GM18498 (cell line): Measurements from ENCODE around the gene CFAP206.
A peak's percentile ranks its signal among the peaks of the same experiment; 100 is the strongest.

Experiments
- ATAC-seq: cut with Tn5 transposase; IDR thresholded peaks from one replicate; pipeline ENCODE4 v1.9.1; 2021; ENCODE audit warnings: mild to moderate bottlenecking, moderate library complexity; ENCODE audit not compliant: unreplicated experiment

Gene CFAP206, protein sequence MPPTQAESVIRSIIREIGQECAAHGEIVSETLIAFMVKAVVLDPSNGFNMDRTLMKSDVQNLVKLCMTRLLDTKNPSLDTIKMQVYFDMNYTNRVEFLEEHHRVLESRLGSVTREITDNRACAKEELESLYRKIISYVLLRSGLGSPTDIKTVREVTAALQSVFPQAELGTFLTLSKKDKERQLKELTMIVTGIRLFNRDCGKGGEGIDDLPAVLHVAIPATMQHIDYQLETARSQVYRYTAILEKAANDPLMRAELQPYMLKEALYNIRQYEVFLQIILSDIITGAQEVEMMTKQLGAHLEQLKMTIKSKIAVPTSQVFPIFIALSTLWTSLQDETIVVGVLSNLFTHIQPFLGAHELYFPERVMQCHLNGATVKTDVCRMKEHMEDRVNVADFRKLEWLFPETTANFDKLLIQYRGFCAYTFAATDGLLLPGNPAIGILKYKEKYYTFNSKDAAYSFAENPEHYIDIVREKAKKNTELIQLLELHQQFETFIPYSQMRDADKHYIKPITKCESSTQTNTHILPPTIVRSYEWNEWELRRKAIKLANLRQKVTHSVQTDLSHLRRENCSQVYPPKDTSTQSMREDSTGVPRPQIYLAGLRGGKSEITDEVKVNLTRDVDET

GRCh38 chr6:87407901-87408720 lies at the start of gene CFAP206:
Gene CFAP206, plus strand, starts transcription at chr6:87407972. Its CDS starts 1,868 bp downstream, at chr6:87409840.
- ATAC-seq, result peak; percentile 86

- no peak for ATAC-seq
Observed at GRCh38 chr6:87364602-87365252, 43.0 kb upstream of the CFAP206 start.

DNA sequence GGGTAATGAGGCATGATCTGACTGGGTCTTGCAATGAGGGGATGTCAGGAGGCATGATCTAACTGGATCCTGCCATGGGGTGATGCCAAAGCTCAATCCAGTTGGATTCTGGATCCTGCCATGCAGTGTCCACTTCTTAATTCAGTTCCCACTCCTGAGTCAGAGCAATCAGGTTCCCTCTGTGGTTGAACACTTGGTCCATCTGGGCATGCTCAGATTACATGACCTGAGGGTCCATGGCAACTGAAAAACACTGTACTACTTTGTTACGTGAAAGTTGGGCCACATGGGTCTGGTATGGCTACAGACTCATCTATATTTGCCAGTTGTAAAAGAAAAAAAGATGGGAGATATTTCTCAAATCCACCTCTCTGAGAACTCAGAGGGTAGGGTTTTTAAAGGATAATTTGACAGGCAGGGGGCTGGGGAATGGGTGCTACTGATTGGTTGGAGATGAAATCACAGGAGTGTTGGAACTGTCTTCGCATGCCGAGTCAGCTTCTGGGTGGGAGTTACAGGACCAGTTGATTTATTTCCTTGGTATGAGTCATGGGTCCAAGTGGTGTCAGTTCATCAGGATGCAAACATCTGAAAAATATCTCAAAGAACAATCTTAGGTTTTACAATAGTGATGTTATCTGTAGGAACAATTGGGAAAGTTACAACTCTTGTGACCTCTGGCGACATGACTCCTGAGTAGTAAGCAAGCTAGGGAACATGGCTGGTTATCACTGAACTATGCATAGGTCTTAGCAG lies 41.5 kb upstream of the CFAP206 start:
- no peak for ATAC-seq

DNA sequence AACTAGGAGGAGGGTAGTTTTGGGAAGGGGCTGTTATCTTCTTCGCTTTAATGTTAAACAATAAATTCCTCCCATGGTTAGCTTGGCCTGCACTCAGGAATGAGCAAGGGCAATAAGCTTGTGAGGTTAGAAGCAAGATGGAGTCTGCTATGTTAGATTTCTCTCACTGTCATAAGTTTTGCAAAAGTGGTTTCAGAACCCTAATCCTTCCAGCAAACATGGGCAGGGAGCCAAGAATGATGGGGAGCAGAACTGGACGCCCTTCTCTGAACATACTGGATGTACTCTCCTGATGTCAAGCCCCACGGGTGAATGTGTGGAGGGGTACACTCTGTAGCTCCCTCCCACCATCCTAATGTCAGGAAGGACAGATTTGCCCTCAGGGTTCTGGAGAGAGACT lies 40.9 kb upstream of the CFAP206 start:
- no peak for ATAC-seq

GRCh38 chr6:87373377-87373776 lies 34.4 kb upstream of the CFAP206 start:
- ATAC-seq, result no peak

GRCh38 chr6:87375315-87375714 lies 32.5 kb upstream of the CFAP206 start:
- ATAC-seq, result no peak

GRCh38 chr6:87376643-87377042 lies 31.1 kb upstream of the CFAP206 start:
- no peak for ATAC-seq

- peak; percentile 51 for ATAC-seq
Observed at GRCh38 chr6:87378947-87379346, 28.8 kb upstream of the CFAP206 start.

GRCh38 chr6:87382861-87383260 lies 24.9 kb upstream of the CFAP206 start:
- no peak for ATAC-seq

DNA sequence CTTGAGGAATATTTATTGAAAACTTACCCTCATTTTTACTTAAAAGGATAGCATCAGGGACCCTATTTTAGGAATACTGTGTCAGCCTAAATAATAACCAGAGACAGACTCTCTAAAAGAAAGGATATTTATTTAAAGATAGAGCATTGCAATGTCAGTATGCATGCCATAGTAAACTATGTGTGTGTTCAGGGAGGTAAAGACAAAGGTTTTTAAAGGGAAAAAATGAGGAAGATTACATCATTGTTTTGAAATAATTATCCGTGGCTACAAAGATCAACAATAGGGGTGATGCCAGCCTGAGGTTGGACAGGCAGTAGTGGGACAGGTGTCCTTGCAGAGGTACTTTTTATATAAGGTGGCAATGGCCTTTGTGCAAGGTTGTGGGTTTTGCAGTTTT lies 23.7 kb upstream of the CFAP206 start:
- no peak for ATAC-seq

DNA sequence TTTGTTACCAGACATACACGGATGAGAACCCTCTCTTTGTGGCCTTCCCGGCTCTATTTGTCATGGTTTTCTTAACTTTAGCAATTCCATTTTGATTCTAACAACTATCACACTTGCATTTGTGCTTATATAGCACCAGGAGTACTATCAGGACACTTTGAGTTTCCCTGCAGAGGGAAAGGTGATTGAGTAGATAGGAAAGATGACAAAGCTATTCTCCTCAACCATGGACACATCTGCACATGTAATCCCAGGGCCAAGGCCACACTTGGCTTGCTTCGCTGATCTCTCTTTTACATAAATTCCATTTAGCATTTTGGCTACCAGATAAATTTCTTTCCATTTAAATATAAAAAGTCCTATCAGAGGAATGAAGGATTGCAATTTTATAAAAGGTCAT lies 23.3 kb upstream of the CFAP206 start:
- ATAC-seq, result no peak

DNA sequence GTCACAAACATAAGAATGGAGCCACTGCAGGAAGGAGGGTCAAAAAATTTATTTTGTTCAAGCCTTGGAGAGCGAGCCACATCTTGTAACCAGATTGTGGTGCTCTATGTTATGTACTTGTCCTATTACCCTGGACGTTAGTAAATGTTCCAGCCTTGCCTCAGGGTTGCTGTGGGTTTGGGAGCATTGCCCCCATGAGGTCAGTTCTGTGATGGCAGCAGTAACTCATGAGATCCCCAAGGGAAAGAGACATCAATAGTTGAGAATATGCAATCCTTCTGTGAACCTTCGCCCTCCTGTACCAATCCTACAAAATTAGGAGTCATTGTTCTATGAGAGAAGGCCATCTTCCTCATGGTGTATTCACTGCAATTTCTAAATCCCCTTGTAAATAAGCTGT lies 16.4 kb upstream of the CFAP206 start:
- peak; percentile 59 for ATAC-seq

- ATAC-seq, result peak; percentile 76
Observed at GRCh38 chr6:87393026-87393622, 14.6 kb upstream of the CFAP206 start.

DNA sequence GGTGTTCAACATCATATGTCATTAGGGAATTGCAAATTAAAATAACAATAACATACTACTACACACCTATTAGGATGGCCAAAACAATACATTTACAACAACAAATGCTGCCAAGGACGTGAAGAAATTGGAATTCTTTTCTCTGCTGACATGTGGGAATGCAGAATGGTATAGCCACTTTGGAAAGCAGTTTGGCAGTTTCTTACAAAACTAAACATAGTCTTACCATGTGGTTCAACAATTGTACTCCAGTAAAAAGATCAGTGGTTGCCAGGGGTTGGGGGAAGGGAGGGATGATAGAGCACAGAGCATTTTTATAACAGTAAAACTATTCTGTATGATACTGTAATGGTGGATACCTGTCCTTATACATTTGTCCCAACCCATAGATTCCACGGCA lies 12.3 kb upstream of the CFAP206 start:
- ATAC-seq, result no peak

GRCh38 chr6:87396595-87397392 lies 11.0 kb upstream of the CFAP206 start:
- peak; percentile 89 for ATAC-seq

DNA sequence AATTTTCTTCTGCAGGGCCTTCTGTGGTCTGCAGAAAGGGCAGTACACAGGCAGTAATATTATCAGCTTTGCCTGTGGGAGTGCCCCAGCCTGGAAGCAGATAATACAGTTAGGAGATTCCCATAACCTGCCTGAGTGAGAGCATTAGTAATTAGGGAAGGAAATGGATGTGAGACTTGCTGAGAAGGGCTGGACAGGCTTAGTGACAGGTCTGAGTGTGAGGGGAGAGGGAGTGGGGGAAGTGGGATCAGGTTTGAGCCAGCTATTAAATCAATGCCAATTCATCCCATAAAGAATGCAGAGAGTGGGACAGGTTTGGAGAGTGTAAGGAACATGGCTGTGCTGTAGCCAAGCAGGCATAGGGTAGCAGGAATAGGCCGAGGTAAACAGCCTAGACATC lies 10.1 kb upstream of the CFAP206 start:
- no peak for ATAC-seq

DNA sequence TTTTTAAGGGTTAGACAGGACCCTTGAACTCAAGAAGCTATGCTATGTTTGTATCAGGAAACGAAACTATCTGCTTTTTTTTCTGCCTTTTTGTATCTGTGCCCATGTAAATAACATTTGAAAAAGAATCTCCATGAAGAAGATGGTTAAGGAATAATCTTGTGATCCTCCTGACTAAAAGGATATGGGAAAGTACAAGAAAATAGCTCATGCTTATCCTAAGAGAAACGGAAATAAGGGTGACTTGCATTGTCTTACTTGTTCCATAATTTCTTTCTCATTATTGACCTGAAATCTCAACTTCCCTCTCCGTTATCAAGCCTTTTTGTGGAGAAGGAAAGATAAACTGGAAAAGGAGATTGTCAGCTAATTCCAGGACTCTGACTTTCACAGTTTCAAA lies 5.9 kb upstream of the CFAP206 start:
- ATAC-seq, result no peak

DNA sequence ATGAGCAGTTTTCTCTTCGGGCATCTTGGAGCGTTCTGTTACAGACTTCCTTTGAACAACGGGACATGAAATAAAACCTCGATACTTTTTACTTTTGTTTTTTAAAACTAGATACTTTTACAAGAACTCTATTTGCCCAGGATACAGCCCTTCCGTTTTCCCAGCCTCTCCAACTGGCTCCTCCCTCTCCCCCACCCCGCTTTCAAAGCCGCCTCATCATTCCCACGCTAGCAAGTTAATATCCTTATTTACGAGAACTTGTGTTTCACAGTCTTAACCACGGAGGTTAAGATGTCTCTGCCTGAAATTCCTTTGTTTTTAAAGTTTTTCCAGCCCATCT lies 241 bp upstream of the CFAP206 start:
- peak; percentile 16 for ATAC-seq

GRCh38 chr6:87408721-87409155 lies 966 bp downstream of the CFAP206 start:
- no peak for ATAC-seq
